Stimulated activated CD4-positive, alpha-beta T cell treated with anti-CD3 and anti-CD28 coated beads, Interleukin-4, amount 100 ng/mL, for 48 hours (primary cell): Measurements from ENCODE around the gene GPM6B.
"Not testable (repeated sequence)": the region's sequence is repeated elsewhere in the genome, so short reads cannot be mapped to it uniquely, and the experiment has no call there.

Experiments used
- DNase-seq, 2 donors: peaks; one replicate each; pipeline ENCODE4 v3.0.0-alpha.2; 2020; ENCODE audit warnings: low read depth in 2 of 2

Gene GPM6B

DNA sequence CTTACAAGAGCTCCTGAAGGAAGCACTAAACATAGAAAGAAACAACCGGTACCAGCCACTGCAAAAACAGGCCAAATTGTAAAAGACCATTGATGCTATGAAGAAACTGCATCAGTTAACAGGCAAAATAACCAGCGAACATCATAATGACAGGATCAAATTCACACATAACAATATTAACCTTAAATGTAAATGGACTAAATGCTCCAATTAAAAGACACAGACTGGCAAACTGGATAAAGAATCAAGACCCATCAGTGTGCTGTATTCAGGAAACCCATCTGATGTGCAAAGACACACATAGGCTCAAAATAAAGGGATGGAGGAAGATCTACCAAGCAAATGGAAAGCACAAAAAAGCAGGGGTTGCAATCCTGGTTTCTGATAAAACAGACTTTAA lies 90.3 kb downstream of the GPM6B start:
- not testable (repeated sequence) for DNase-seq

DNA sequence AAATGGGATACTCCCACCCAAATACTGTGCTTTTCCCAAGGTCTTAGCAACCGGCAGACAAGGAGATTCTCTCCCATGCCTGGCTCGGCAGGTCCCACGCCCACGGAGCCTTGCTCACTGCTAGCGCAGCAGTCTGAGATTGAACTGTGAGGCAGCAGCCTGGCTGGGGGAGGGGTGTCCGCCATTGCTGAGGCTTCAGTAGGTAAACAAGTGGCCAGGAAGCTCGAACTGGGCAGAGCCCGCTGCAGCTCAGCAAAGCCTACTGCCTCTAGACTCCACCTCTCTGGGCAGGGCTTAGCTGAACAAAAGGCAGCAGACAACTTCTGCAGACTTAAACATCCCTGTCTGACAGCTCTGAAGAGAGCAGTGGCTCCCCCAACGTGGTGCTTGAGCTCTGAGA lies 92.0 kb downstream of the GPM6B start:
- DNase-seq: peak; percentile 18 to 20

DNA sequence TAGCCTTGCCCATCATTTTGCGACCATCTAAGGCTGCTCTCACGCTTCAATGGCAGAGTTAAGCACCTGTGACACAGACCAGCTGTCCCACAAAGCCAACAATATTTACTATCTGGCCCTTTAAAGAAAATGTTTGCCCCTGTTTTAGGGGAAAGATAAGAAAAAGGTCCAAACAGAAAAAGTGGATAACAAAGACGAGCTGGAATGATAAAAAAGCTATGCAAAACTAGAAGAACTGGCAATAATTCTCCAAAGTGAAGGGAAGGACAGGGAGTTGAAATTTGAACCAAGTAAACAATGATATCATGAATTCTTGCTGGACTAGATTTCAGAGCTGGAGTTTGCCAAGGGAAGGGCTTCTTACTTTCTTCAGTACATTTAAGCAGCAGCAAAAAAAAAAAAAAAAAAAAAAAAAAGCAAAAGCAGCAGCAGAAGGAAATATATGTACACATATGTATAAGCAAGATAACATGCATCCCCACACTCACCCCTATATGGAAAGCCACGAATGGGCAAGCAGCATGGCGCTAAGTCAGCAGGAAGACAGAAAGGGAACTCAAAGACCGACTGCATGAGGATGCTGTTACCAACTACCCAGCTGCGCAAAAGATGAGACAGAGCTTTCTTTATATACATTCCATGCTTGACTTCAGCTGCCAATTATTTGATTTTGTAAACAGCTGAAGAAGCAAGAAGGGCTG lies 94.9 kb downstream of the GPM6B start:
- no peak for DNase-seq

DNA sequence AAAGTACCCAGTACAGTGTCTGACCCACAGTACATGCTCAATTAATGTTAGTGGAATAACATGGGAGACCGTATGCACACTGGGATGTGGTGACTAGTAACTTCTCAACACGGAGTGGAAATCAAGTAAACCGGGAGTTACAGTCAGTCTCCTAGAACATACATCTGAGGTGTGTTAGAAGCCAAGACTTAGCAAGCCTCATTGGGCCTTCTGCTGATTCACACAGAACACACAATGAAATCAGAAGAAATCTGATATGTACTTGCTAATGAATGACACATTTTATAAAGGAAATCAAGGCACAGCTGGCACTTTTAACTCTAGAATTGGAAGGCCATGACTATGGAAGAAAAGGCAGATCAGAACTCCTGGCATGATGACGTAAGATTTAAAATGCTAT lies 95.5 kb downstream of the GPM6B start:
- no peak for DNase-seq
